GM19099 (cell line): ENCODE measurements around the gene BTBD16.

Source experiments
- POLR2A ChIP-seq: IDR thresholded peaks from 3 replicates; pipeline ENCODE4 v1.6.1; 2011; ENCODE audit warnings: low read depth; ENCODE audit not compliant: insufficient read length; ENCODE audit errors: extremely low read depth

The BTBD16 gene

DNA sequence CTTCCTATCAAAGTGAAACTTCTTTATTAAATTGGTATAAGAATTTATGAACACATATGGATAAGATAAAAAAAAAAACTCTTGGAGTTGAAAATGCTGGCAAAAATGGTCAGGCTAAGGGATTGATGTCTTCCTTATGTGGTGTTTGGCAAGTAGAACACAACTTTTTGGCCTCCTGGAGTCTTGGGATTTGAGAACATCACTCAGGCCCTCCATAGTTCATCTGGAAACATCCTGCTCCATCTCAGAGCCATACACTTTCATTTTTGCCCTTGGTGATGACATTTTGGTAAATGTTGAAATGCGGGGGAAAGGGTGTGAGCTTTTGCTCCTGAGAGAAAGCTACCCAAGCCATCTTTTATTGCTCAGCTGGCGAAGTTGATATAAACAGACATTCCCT, 27.5 kb upstream of the BTBD16 start:
- TF ChIP-seq POLR2A, result no peak

DNA sequence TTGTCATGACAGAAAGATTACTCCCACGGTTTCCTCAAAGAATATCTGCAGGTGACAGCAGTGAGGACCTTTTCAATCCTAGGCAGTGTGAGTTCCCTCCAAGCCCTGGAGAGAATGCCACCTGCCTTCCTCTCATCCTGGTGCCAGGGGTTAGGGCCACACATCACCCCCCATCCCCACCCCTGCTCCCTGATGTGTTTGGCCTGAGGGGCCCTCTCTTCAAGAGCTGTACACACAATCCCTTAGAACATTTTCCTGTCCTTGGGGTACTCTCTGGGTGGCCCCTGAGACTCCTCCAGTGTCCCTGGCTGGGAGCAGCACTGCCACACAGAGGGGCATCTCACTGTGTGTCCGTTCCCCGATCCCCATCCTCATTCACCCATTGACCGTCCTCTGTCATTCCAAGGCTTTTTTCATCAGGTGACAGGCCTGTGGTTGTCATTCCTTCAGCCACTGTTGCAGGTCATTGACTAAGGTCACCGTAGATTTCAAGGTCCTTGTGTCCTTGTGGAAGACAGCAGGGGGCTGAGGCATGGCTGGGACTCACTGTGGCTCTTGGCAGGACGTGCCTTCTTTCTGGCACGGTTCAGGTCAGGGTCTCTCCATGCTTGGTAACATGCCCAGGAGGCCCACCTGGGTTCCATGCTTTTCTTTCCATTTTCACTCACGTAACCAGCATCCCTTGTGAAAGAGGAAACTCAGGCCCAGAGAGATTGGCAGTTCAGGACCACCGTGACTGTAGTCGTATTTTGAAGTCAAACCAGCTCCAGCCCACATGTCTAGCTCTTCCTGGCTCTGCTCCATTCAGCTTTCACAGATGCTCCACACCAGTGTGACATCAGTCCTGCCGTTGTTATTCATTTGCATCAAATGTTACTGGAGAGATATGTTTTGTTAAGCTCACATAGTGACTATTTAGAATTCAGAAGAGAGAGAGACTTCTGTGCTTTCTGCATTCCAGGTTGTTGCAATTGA, 26.8 kb upstream of the BTBD16 start:
- no peak for TF ChIP-seq POLR2A

DNA sequence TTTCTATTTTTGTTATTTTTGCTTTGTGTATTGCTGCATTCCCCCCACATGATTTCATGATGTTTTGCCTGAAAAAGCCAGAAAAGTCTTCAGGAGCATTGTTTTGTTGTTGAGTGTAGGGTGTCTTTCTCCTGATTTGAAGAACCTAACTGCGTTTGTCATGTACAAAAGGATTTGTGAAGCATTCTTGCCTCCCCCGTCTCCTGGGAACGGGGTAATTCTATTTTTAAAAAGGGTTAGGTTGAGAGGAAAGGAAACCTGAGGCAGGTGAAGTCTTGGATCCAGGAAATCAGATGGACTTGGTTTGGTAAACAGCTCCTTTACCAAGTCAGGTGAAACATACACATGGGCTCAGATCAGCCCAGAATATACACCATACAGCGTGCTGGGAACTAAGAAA, 26.0 kb upstream of the BTBD16 start:
- no peak for TF ChIP-seq POLR2A

DNA sequence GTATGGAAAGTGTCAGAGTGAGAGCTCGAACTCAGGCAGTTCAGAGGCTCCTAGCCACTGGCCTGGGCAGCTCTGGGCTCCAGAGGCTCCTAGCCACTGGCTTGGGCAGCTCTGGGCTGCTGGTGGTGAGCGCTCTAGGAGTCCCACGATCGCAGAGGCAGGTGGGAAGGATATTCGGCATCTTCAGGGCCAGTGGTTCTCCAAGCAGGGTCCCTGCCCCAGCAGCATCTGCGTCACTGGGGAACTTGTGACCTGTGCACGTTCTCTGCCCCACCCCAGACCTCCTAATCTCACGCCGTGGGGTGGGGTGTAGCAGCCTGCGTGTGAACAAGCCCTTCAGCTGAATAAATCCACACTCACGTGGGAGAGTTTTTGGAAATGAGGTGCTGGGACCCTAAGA, 25.2 kb upstream of the BTBD16 start:
- no peak for TF ChIP-seq POLR2A

DNA sequence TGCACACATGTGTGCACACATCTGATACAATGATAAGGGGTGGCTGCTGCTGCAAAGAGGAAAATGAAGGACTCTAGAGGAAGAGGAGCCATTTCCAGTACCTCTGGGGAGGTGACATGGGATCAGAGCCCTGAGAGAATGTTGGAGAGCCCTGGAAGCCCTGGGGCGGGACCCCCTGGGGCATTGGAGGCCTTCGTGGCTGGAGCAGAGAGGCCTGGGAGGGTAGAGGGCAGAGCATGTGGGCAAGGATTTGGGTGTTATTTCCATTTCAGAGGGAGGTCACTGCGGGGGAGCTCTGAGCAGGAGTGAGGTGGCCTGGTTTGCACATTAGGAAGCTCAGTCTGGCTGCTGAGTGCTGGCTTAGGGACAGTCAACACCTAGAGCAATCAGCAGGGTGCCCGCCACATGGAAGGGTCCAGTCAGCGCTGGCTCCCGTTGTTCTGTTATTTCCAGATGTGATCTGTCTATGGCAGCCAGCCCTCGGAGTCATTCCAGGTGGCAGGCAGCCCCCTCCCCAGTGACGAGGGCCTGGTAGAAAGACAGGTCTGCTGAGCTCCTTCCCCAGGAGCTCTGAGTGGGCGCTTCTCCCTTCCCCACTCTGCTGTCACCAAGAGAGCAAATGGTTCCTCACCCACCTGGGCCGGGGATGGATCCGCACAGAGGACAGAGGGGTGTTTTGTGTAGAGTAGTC, 24.1 kb upstream of the BTBD16 start:
- no peak for TF ChIP-seq POLR2A

DNA sequence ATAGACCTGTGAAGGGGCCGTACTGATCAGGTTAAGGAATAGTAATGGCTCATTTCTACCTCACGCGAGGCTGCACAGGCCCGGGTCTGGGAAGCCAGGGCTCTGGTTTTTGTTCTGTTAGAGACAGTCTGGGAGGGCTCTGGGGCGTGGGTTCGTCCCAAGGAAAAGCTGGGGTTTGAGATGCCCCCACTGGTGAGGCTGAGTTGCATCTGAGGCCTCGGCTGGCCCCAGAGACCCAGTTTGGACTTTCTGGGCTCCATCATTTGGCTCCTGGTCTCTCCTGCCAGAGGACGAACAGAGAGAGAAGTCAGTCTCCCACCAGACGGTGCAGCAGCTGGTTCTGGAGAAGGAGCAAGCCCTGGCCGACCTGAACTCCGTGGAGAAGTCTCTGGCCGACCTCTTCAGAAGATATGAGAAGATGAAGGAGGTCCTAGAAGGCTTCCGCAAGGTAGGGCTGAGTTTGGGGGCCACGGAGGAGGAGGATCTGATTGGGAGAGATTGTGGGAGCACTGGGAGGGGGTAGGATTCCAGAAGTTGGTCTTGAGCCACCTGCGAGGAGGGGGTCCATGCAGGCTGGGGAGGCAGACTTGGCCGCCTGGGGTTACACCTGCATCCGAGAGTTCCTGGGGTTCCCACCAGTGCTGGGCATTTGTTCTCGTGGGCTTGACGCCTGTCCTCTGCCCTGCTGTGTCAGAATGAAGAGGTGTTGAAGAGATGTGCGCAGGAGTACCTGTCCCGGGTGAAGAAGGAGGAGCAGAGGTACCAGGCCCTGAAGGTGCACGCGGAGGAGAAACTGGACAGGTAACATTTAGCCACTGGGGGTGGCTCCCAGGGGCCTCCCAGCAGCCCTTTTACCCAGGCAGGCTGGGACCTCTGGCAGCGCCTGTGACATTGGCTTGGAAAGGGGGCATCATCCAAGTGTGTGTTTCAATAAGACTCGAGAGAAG, 22.5 kb upstream of the BTBD16 start:
- no peak for TF ChIP-seq POLR2A

DNA sequence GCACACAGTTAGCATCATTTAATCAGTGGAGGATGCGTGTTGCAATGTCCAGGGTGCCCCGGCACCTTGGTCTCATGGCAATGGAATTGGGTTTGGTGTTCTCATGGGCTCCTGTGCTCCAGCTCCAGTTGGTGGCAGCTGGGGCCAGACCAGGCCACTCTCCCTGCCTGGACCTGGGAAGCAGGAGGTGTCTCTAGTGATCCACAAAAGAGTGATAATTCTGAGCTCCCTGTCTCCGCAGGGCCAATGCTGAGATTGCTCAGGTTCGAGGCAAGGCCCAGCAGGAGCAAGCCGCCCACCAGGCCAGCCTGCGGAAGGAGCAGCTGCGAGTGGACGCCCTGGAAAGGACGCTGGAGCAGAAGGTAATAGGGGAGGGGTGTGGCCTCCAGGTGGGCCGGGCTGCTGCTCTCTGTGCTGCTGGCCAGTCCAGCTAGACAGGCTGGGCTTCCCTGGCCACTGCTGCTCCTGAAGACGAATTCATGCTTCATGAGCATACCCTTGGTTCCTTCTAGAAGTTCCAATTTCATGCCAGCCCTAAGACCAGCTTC, 21.7 kb upstream of the BTBD16 start:
- no peak for TF ChIP-seq POLR2A

DNA sequence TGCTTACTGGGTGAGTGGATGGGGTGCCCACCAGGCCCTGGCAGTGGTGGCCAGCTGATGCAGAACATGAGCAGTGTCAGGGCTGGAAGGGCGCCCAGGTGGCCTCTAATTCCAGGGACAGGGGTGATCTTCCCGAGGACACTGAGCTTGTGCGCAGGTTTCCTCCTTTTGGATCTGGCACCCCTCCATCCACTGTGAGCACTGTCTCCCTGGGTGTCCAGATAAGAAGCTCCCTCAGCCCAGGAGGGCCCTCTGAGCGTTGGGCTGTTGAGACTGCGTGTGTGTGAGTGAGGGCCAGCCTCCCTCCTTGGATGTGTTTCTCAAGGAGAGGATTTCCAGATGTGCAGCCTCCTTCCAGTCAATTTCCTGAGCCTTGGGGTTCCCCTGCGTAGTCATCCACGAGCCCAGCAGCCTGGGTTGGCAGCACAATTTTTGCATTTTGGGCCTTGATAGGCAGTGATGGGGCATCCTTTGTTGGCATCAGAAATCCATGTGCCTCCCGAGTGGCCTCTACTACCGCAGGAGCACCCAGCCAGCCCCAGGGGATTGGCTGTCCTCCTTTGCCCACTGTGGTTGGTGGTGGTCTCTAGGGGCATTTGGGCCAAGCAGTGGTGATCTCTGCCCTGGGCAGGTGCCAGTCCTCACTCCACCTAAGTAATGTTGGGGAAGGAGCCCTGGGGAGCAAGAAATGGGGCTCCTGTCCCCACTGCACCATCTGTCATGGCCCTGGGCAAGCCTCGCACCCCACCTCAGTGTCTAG, 20.9 kb upstream of the BTBD16 start:
- TF ChIP-seq POLR2A, result no peak

DNA sequence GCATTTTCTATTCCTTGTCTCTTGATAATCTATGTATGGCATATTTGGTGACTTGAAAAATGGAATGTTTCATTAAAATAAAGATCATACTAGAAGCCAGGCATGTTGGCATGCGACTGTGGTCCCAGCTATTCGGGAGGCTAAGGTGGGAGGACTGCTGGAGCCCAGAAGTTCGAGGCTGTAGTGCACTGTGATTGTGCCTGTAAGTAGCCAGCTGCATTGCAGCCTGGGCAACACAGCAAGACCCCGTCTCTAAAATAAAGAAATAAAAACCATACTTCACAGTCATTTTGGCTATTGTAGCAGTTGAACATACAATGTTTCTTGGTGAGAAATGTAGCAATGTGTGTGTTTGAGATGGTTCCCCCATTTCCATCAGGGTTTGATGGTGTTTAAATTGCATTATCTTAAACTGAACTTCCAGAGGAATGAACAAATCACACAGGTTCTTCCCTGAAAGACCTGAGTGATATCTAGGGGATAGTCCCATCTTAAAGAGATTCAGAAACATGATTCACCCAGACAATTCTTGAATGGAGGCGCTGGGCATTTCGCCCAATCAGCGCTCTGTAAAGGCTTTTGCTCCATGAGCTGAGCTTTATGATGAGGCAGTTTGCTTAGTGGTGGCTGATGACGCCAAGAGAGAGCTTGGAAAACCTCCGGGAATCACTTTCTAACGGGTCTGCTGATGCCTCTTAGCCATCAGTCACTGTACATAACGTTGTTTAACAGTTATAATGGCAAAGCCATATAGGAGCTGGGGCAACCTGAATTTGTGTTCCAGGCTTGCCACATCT, 19.4 kb upstream of the BTBD16 start:
- TF ChIP-seq POLR2A, result no peak

DNA sequence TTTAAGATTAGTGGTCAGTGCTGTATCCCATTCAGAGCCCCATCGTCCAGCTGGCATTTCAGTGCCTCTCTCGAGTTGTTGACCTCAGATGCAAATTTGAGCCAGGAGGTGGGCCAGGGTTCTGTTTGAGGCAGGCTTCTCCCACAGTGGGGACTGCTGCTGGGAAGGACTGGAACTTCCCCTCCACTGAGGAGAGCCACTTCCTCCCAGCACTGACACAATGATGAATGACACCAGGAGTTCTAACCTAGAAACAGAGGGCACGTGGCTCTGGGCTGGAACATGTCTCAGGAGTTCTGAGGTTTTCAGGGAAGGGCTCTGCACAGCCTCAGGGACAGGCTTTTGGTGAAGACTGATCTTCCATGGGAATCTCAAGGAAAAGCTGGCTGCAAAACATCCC, 18.3 kb upstream of the BTBD16 start:
- TF ChIP-seq POLR2A, result no peak

DNA sequence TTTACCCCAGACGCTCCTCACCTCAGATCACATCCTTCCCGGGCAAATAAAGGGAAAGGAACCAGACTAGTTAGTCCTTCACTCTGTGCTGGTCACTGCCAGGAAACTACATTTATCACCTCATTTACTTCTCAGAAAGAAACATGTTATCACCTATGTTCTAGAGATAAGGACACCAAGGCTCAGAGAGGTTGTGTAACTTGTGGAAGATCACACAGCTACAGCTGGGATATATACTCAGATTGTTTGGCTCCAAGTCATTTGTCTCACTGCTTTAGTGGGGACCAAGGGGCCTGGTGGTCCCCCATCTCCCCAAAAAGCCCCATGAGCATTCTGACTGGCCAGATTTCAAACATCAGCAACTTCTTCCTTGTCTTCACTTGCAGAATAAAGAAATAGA, 17.5 kb upstream of the BTBD16 start:
- no peak for TF ChIP-seq POLR2A

DNA sequence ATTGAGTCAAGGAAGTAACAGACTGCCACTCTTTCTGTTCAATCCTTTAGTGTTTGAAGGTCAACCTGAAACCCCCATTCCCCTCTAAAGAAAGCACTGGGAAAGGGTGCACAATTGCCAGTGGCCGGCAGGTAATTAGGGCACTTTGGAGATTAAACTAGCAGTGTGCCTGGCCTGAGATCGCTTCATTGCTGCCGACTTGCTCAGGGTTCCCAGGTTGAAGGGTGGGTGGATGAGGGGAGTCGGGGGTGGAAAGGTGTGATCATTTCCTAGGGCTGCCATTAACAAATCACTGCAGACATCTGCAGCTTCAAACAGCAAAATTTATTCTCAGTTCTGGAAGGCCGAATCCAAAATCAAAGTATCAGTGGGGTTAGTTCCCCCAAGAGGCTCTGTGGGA, 16.3 kb upstream of the BTBD16 start:
- TF ChIP-seq POLR2A, result no peak
